Left kidney (tissue), 2 donors: Measurements from ENCODE around the gene TMEM132C. TPM values are rescaled to one million over a fixed set of nuclear protein-coding genes. Genes with fewer than 3 reads are reported as not detected.

Source experiments
- DNase-seq: peaks from one replicate; pipeline ENCODE4 v3.0.0-alpha.2; 2013
- polyA plus RNA-seq: library from polyadenylated mRNA; unstranded; fragments of 120-200 nt; gene quantifications from one replicate; pipeline ENCODE4 v1.2.1, GENCODE V29; 2013; ENCODE audit not compliant: insufficient read length

The TMEM132C gene
- polyA plus RNA-seq, 1 donor = 2.5 TPM

- DNase-seq = no peak
These were observed 71.6 kb downstream of the TMEM132C start for GRCh38 chr12:128338386-128339125.

GRCh38 chr12:128339126-128339520 lies 72.2 kb downstream of the TMEM132C start:
- DNase-seq = no peak

GRCh38 chr12:128339631-128340030 lies 72.7 kb downstream of the TMEM132C start:
- no peak for DNase-seq

- no peak for DNase-seq
These were observed 86.3 kb downstream of the TMEM132C start for GRCh38 chr12:128353301-128353700.

GRCh38 chr12:128356547-128356946 lies 89.6 kb downstream of the TMEM132C start:
- DNase-seq = no peak

GRCh38 chr12:128361400-128361995 lies 94.5 kb downstream of the TMEM132C start:
- no peak for DNase-seq

- DNase-seq = no peak
These were observed 98.1 kb downstream of the TMEM132C start for GRCh38 chr12:128365032-128365431.

- no peak for DNase-seq
These were observed 98.8 kb downstream of the TMEM132C start for GRCh38 chr12:128365651-128366231.

GRCh38 chr12:128367961-128368360 lies 101.0 kb downstream of the TMEM132C start:
- DNase-seq = no peak

- DNase-seq = no peak
These were observed 114.6 kb downstream of the TMEM132C start for GRCh38 chr12:128381541-128381940.

- DNase-seq = no peak
These were observed 115.0 kb downstream of the TMEM132C start for GRCh38 chr12:128381946-128382345.

- no peak for DNase-seq
These were observed 116.0 kb downstream of the TMEM132C start for GRCh38 chr12:128382946-128383345.

- DNase-seq = no peak
These were observed 116.5 kb downstream of the TMEM132C start for GRCh38 chr12:128383357-128383937.

GRCh38 chr12:128385736-128386135 lies 118.8 kb downstream of the TMEM132C start:
- DNase-seq = no peak

- peak; percentile 39 for DNase-seq
These were observed 120.9 kb downstream of the TMEM132C start for GRCh38 chr12:128387811-128388422.

GRCh38 chr12:128388461-128389000 lies 121.6 kb downstream of the TMEM132C start:
- peak; percentile 76 for DNase-seq

GRCh38 chr12:128393346-128393745 lies 126.4 kb downstream of the TMEM132C start:
- no peak for DNase-seq

- no peak for DNase-seq
These were observed 127.2 kb downstream of the TMEM132C start for GRCh38 chr12:128394137-128394536.

- DNase-seq = peak; percentile 14
These were observed 132.3 kb downstream of the TMEM132C start for GRCh38 chr12:128399253-128399652.

- DNase-seq = peak; percentile 21
These were observed 135.7 kb downstream of the TMEM132C start for GRCh38 chr12:128402486-128403243.

- no peak for DNase-seq
These were observed 141.7 kb downstream of the TMEM132C start for GRCh38 chr12:128408669-128409068.
